Measurements from ENCODE around the gene ZBED3.

GRCh38 chr5:77073667-77074066 lies 13.4 kb downstream of the ZBED3 start:
- TF ChIP-seq CTCF (IDR thresholded peaks at IDR 0.05; ENCODE audit: borderline replicate concordance, extremely low read depth, low read length, poor library complexity, severe bottlenecking) (no peak), EZH2 (IDR thresholded peaks at IDR 0.05; ENCODE audit: borderline replicate concordance, low read depth, low read length, severe bottlenecking) (no peak)

Data from DND-41 (cell line).